GM12891 (cell line): Measurements from ENCODE around the gene MRPL42.

Source experiments
- PAX5 ChIP-seq: IDR thresholded peaks from 2 replicates; pipeline ENCODE4 v1.6.1; 2011; ENCODE audit warnings: low read length, moderate library complexity, mild to moderate bottlenecking; ENCODE audit not compliant: insufficient read depth, severe bottlenecking
- POLR2A ChIP-seq: IDR thresholded peaks from 2 replicates; pipeline ENCODE4 v1.6.1; 2011; ENCODE audit warnings: low read depth, low read length, control low read depth
- POLR2AphosphoS5 ChIP-seq: IDR thresholded peaks from 2 replicates; pipeline ENCODE4 v1.6.1; 2011; ENCODE audit warnings: low read depth, low read length, control low read depth
- POU2F2 ChIP-seq: IDR thresholded peaks from 2 replicates; pipeline ENCODE4 v1.6.1; 2011; ENCODE audit warnings: low read depth, mild to moderate bottlenecking, control low read depth, low read length, moderate library complexity
- SPI1 ChIP-seq: IDR thresholded peaks from 2 replicates; pipeline ENCODE4 v1.6.1; 2011; ENCODE audit warnings: low read depth, low read length, control low read depth
- TAF1 ChIP-seq: IDR thresholded peaks from 2 replicates; pipeline ENCODE4 v1.6.1; 2011; ENCODE audit warnings: low read depth, low read length, control low read depth

GRCh38 chr12:93483151-93483807, 16.0 kb downstream of the MRPL42 start:
- no peak for TF ChIP-seq POLR2AphosphoS5
- no peak for TF ChIP-seq POLR2A
- TF ChIP-seq TAF1: no peak
- no peak for TF ChIP-seq SPI1
- no peak for TF ChIP-seq PAX5
- no peak for TF ChIP-seq POU2F2
